GM12878 (cell line): ENCODE results near the gene PFDN4.

Experiments
- CTCF ChIP-seq, 3 experiments: IDR thresholded peaks in 2 of 3; conservative IDR thresholded peaks in 1 of 3; 2 replicates each; pipeline ENCODE4 v1.5.1; 2011; ENCODE audit warnings: low read depth in 3 of 3, low read length in 3 of 3, mild to moderate bottlenecking in 3 of 3, control low read depth in 2 of 3, moderate library complexity in 2 of 3, inconsistent platforms in 1 of 3, mixed read lengths in 1 of 3; ENCODE audit not compliant: control insufficient read depth in 2 of 3, insufficient read depth in 1 of 3; ENCODE audit errors: extremely low read depth in 1 of 3
- MXI1 ChIP-seq: fragments of 150-350 bp; IDR thresholded peaks from 2 replicates; pipeline ENCODE4 v1.6.1; 2011; ENCODE audit warnings: low read depth, mild to moderate bottlenecking, inconsistent platforms, low read length, improper control_type of control experiment
- NBN ChIP-seq: fragments of 450-650 bp; IDR thresholded peaks from 2 replicates; pipeline ENCODE4 v1.6.1; 2016
- PAX8 ChIP-seq: fragments of 450-650 bp; IDR thresholded peaks from 2 replicates; pipeline ENCODE4 v1.6.1; 2017; ENCODE audit warnings: mild to moderate bottlenecking, moderate library complexity
- POLR2A ChIP-seq: IDR thresholded peaks from 2 replicates; pipeline ENCODE4 v1.6.1; 2011; ENCODE audit warnings: low read depth, mild to moderate bottlenecking, low read length

- TF ChIP-seq POLR2A (no peak), MXI1 (no peak), PAX8 (no peak), CTCF (IDR thresholded peaks at IDR 0.05 in 2 of 3, conservative IDR thresholded peaks at IDR 0.05 in 1 of 3; ENCODE audit: control insufficient read depth in 2 of 3, extremely low read depth in 1 of 3, insufficient read depth in 1 of 3, low read depth in 3 of 3, low read length in 3 of 3) (no peak), NBN (no peak)
Measured at GRCh38 chr20:54170026-54170471, 37.8 kb upstream of the PFDN4 start.
